Measurements from ENCODE around the gene CHRD. TPM values are rescaled to one million over a fixed set of nuclear protein-coding genes. Genes with fewer than 3 reads are reported as not detected.

CHRD gene
- total RNA-seq, 1 donor from 2014 or later, result 27.0 TPM

GRCh38 chr3:184377882-184378445, 1.9 kb upstream of the CHRD start, which contains the start of gene THPO:
Gene THPO (minus strand): TSS chr3:184378207. CDS start chr3:184376259, 1,948 bp downstream.
- intact Hi-C loops (cut with DNase I), result loop anchor here (5.0 to 10.0 kb wide), 3 partner anchors 137 to 399 kb away; no protein-coding TSS in a partner anchor
- ATAC-seq (peak; percentile 20), DNase-seq (ENCODE audit: low spot score) (no peak)

- intact Hi-C loops (cut with DNase I), result loop anchor here (5.0 to 10.0 kb wide), 3 partner anchors 136 to 398 kb away; no protein-coding TSS in a partner anchor
- DNase-seq (ENCODE audit: low spot score) (no peak), ATAC-seq (peak; percentile 18)
These were observed 1.1 kb upstream of the CHRD start for GRCh38 chr3:184378651-184379357.

DNA sequence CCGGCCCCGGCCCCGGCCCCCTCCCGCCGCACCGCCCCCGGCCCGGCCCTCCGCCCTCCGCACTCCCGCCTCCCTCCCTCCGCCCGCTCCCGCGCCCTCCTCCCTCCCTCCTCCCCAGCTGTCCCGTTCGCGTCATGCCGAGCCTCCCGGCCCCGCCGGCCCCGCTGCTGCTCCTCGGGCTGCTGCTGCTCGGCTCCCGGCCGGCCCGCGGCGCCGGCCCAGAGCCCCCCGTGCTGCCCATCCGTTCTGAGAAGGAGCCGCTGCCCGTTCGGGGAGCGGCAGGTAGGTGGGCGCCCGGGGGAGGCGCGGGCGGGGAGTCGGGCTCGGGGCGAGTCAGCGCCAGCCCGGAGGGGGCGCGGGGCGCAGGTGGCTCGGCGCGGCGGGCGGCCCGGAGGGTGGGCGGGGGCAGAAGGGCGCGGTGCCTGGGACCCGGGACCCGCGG, 352 bp downstream of the CHRD start:
- intact Hi-C loops (cut with DNase I), result no loop called here
- DNase-seq (ENCODE audit: low spot score), result peak; percentile 88
- peak; percentile 57 for ATAC-seq

DNA sequence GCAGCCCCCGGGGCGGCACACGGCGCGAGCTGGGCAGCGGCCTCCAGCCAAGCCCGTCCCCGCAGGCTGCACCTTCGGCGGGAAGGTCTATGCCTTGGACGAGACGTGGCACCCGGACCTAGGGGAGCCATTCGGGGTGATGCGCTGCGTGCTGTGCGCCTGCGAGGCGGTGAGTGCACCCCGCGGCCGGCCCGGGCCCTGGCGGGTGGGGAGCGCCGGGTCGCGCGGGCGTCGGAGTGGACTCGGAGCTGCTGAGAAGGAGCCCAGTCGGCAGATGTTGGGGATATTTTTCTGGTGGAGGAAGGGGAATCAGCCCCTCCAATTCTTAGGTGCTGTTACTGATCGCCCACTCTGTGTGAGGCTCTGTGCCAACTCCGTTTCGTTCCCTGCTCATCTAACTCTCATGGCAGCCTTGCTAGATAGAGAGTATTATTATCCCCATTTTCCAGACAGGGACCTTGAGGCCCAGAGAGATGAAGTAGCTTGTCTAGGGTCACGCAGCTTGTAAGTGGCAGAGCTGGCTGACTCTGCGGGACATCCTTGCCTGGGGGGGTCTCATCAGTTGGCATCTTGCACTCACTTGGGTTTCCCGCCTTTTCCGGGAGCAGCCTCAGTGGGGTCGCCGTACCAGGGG, 890 bp downstream of the CHRD start:
- intact Hi-C loops (cut with DNase I), result no loop called here
- no peak for ATAC-seq
- no peak for DNase-seq (ENCODE audit: low spot score)

- intact Hi-C loops (cut with DNase I), result no loop called here
- peak; percentile 59 for ATAC-seq
These were observed 1.7 kb downstream of the CHRD start for GRCh38 chr3:184381261-184382224.

GRCh38 chr3:184382326-184383032, 2.6 kb downstream of the CHRD start:
- intact Hi-C loops (cut with DNase I), result no loop called here
- DNase-seq (ENCODE audit: low spot score) (no peak), ATAC-seq (no peak)

More at GRCh38 chr3:184381261-184382224, 1.7 kb downstream of the CHRD start:
- no peak for DNase-seq (ENCODE audit: low spot score)

- intact Hi-C loops (cut with DNase I), result no loop called here
- ATAC-seq (no peak), DNase-seq (ENCODE audit: low spot score) (no peak)
These were observed 3.3 kb downstream of the CHRD start for GRCh38 chr3:184383033-184383740.

DNA sequence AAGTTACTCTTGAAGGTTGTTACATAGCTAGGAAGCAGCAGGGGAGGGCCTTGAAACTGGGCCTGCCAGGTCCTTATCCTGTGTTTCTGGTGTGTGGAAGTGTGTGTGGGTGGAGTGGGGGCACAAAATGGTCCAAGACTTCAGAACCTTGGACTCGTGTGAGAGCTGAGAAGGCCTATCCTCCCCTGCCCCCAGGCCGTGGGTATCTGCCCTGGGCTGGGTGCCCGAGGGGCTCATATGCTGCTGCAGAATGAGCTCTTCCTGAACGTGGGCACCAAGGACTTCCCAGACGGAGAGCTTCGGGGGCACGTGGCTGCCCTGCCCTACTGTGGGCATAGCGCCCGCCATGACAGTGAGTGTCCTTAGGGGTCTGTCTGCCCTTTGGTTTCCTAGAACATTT, 4.5 kb downstream of the CHRD start:
- no peak for DNase-seq (ENCODE audit: low spot score)
- ATAC-seq, result no peak
- intact Hi-C loops (cut with DNase I), result no loop called here

DNA sequence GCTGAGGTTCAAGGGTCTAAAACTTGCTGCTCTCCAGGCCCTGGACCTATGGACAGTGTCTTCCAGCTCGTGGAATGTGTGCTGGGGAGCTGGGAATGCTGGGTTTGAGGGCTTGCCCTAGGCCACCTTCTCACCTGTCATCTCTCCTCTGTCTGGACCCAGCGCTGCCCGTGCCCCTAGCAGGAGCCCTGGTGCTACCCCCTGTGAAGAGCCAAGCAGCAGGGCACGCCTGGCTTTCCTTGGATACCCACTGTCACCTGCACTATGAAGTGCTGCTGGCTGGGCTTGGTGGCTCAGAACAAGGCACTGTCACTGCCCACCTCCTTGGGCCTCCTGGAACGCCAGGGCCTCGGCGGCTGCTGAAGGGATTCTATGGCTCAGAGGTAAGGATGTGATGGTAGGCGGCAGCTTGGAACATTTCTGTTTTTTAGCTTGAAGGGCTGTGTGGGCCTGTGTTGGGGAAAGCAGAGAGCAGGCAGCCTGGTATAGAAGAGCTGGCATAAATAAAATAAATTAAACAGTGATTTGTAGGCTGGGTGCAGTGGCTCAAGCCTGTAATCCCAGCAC, 5.1 kb downstream of the CHRD start:
- ATAC-seq, result no peak
- intact Hi-C loops (cut with DNase I), result no loop called here
- DNase-seq (ENCODE audit: low spot score), result no peak

DNA sequence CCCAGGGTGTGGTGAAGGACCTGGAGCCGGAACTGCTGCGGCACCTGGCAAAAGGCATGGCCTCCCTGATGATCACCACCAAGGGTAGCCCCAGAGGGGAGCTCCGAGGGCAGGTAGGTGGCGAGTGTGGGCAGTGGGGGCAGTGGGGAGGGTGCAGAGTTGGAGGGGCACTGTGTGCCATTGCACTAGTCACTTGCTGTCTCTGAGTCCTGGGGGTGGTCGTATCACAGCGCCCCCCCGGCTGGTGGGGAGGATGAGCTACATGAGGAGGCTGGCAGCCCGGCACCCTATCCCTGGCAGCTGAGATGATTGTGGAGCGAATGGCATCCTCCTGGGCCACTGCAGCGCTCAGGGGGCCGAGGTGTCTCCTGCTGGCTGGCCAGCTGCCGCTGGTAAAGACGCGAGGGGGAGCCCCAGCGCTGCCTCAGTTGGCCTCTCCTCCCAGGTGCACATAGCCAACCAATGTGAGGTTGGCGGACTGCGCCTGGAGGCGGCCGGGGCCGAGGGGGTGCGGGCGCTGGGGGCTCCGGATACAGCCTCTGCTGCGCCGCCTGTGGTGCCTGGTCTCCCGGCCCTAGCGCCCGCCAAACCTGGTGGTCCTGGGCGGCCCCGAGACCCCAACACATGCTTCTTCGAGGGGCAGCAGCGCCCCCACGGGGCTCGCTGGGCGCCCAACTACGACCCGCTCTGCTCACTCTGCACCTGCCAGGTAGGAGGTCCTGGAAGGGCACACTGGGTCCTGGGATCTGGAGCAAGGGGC, 6.4 kb downstream of the CHRD start:
- intact Hi-C loops (cut with DNase I), result no loop called here
- no peak for ATAC-seq
- no peak for DNase-seq (ENCODE audit: low spot score)

GRCh38 chr3:184387174-184387714, 7.4 kb downstream of the CHRD start:
- intact Hi-C loops (cut with DNase I), result no loop called here
- no peak for DNase-seq (ENCODE audit: low spot score)

DNA sequence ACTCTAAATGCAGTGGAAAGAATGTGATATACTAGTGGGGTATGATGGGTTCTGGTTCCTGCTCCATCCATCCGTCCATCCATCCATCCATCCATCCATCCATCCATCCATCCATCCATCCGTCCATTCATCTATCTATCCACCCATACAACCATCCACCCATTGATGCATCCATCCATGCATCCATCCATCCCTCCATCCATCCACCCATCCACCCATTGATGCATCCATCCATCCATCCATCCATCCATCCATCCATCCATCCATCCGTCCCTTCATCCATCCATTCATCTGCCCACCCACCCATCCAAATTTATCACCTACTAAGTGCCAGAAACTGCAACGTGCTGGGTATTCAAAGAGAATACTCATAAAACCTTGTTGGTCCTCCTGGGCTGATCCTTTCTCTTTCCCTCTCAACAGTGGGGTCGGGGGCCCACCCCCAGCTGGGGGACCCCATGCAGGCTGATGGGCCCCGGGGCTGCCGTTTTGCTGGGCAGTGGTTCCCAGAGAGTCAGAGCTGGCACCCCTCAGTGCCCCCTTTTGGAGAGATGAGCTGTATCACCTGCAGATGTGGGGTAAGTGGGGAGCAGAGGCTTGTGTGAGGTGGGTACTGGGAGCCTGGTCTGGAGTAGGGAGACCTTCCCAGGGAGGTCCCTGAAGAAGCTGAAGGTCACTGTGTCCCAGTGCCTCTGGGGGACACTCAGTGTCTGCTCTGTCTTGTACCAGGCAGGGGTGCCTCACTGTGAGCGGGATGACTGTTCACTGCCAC, 8.5 kb downstream of the CHRD start:
- DNase-seq (ENCODE audit: low spot score) (no peak), ATAC-seq (no peak)
- intact Hi-C loops (cut with DNase I), result no loop called here

More at GRCh38 chr3:184387174-184387714, 7.4 kb downstream of the CHRD start:
- ATAC-seq, result no peak

DNA sequence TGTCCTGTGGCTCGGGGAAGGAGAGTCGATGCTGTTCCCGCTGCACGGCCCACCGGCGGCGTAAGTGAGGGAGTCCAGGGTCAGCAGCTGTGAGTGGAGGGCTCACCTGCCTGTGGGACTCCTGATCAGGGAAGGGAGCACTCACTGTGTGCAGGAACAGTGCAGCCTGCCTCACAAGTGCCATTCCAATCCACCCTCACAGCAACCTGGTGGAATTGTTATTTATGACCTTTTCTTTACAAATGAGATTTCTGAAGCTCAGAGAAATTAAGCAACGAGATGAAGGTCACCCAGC, 9.0 kb downstream of the CHRD start:
- no peak for DNase-seq (ENCODE audit: low spot score)
- intact Hi-C loops (cut with DNase I), result no loop called here
- ATAC-seq, result no peak

- DNase-seq (ENCODE audit: low spot score), result no peak
- intact Hi-C loops (cut with DNase I), result no loop called here
These were observed 9.5 kb downstream of the CHRD start for GRCh38 chr3:184389384-184389783.

GRCh38 chr3:184389935-184390528, 10.2 kb downstream of the CHRD start:
- DNase-seq (ENCODE audit: low spot score) (no peak), ATAC-seq (no peak)
- intact Hi-C loops (cut with DNase I), result no loop called here

More at GRCh38 chr3:184389384-184389783, 9.5 kb downstream of the CHRD start:
- no peak for ATAC-seq

DNA sequence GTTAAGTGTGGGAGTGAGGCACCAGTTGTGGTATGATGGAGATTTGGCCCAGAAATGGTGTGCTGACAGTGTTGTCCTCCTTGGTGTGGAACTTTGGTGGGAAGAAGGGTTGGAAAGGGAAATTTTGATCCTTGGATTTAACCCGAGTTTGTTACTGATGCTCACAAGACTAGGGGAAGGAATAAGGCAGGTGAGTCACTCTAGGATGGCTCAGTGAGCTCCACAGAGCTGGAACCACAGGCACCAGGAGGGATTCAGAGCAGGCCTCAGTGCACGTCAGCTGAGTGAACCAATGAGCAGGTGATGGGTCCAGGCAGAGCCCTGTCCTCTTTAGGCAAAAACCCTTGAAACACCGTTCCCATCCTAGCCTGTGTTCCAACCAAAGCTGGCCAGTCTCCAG, 11.4 kb downstream of the CHRD start:
- DNase-seq (ENCODE audit: low spot score), result no peak
- intact Hi-C loops (cut with DNase I), result no loop called here

More for the DNA sequence above, 11.4 kb downstream of the CHRD start:
- peak; percentile 14 for ATAC-seq

Data from sciatic nerve (tissue), 2 donors.